ENCODE data around the gene AKAP6. TPM values are rescaled to one million over a fixed set of nuclear protein-coding genes. Genes with fewer than 3 reads are reported as not detected.
"Not testable (repeated sequence)": the region's sequence is repeated elsewhere in the genome, so short reads cannot be mapped to it uniquely, and the experiment has no call there.

AKAP6 gene
- total RNA-seq, 1 donor from 2014 or later: 4.7 TPM

DNA sequence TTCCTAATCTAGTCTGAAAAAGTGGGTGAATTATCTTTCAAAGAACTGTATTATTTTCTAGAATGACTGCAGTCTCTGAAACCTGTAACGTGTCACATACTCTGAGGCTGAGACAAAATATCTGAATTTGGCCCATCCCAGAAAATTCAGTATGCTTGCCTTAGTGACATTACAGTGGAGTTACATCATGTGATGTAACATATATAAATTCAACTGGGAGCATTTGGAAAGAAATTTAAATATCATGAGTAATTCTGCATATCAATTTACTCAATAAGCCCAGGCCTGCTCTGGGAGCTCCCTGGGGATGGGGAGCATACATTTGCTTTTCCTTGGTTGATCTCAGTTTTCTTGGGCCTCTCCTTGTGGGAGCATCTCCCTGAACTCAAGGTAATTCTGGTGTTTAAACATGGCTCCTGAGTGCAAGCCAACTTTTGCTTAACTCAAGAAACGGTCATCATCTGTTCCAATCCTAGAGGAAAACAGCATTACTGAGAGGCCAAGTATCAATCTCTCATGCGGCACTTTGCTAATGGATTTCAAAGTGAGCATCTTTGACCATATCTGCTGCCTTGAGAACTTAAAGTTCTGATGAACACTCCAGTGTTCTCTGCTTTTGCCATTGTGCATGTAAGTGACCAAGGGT is 54.4 kb downstream of the AKAP6 start:
- peaks cover 5% of the 10 kb centered on the region for H3K9me3 Mint-ChIP-seq
- H3K36me3 Mint-ChIP-seq: no peaks in the 10 kb centered on the region
- peaks cover 7% of the 10 kb centered on the region for H3K4me1 Mint-ChIP-seq (ENCODE audit: unreplicated experiment)
- H3K27ac Mint-ChIP-seq: no peak overlapping the region
- no peak overlapping the region for H3K4me3 Mint-ChIP-seq
- TF ChIP-seq, protein P1, sequence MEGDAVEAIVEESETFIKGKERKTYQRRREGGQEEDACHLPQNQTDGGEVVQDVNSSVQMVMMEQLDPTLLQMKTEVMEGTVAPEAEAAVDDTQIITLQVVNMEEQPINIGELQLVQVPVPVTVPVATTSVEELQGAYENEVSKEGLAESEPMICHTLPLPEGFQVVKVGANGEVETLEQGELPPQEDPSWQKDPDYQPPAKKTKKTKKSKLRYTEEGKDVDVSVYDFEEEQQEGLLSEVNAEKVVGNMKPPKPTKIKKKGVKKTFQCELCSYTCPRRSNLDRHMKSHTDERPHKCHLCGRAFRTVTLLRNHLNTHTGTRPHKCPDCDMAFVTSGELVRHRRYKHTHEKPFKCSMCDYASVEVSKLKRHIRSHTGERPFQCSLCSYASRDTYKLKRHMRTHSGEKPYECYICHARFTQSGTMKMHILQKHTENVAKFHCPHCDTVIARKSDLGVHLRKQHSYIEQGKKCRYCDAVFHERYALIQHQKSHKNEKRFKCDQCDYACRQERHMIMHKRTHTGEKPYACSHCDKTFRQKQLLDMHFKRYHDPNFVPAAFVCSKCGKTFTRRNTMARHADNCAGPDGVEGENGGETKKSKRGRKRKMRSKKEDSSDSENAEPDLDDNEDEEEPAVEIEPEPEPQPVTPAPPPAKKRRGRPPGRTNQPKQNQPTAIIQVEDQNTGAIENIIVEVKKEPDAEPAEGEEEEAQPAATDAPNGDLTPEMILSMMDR (conservative IDR thresholded peaks at IDR 0.05): no peak
- DNase-seq (ENCODE audit: extremely low spot score, unreplicated experiment): no peak
- no peaks in the 10 kb centered on the region for H3K27me3 Mint-ChIP-seq

DNA sequence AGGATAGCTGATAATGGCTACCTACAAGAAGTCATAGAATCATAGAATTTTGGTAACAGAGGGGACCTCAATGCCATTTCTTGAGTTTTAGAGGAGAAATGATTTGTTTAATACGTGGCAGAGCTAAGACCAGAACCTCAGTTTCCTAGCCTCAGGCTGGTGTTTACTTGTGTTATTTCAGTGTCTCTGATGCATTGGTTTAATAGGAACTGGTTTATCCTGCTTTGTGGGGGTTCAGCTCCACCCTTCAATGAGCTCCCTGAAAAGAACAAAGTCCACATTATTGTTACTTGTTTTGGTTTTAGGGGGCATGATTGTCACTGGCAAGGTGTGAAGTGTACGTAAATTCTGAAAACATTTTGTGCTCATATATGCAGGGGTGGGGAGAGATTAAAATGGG is 55.4 kb downstream of the AKAP6 start:
- H3K4me3 Mint-ChIP-seq: no peak overlapping the region
- no peaks in the 10 kb centered on the region for H3K27me3 Mint-ChIP-seq
- H3K9me3 Mint-ChIP-seq: peaks cover 5% of the 10 kb centered on the region
- no peak overlapping the region for H3K27ac Mint-ChIP-seq
- H3K36me3 Mint-ChIP-seq: no peaks in the 10 kb centered on the region
- peaks cover 5% of the 10 kb centered on the region for H3K4me1 Mint-ChIP-seq (ENCODE audit: unreplicated experiment)
- TF ChIP-seq, protein P1 (conservative IDR thresholded peaks at IDR 0.05): no peak
- DNase-seq (ENCODE audit: extremely low spot score, unreplicated experiment): no peak

DNA sequence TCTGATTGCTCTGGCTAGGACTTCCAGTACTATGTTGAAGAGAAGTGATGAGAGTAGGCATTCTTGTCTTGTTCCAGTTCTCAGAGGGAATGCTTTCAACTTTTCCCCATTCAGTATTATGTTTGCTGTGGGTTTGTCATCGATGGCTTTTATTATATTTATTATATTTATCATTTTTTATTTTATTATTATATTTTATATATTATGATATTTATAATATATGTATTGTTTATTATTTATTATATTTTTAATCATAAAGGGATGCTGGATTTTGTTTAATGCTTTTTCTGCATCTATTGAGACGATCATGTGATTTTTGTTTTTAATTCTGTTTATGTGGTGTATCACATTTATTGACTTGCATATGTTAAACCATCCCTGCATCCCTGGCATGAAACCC is 58.2 kb downstream of the AKAP6 start:
- H3K27ac Mint-ChIP-seq; H3K36me3 Mint-ChIP-seq; H3K4me3 Mint-ChIP-seq; DNase-seq (ENCODE audit: extremely low spot score, unreplicated experiment); H3K27me3 Mint-ChIP-seq; H3K9me3 Mint-ChIP-seq; H3K4me1 Mint-ChIP-seq (ENCODE audit: unreplicated experiment): not testable (repeated sequence)

DNA sequence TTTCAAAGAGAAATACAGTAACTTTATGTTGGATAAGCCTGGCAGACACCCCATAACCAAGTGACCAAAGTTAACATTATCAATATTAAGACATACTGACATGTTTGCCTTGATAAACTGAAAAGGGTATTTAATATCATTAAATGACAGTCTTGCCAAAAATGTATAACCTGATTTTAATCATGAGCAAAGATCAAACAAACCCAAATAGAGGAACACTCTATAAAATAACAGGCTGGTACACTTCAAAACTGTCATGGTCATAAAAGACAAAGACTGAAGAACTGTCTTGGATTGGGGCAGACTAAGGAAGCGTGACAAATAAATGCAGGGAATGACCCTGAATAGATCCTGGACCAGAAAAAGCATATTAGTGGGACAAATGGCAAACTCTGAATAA is 64.0 kb downstream of the AKAP6 start:
- Mint-ChIP-seq H3K9me3 (peaks cover 4% of the 10 kb centered on the region), H3K27ac (no peak overlapping the region), H3K27me3 (no peaks in the 10 kb centered on the region), H3K4me1 (ENCODE audit: unreplicated experiment) (peaks cover 7% of the 10 kb centered on the region), H3K36me3 (no peaks in the 10 kb centered on the region), H3K4me3 (no peak overlapping the region)
- TF ChIP-seq, protein P1 (conservative IDR thresholded peaks at IDR 0.05): no peak
- DNase-seq (ENCODE audit: extremely low spot score, unreplicated experiment): no peak

DNA sequence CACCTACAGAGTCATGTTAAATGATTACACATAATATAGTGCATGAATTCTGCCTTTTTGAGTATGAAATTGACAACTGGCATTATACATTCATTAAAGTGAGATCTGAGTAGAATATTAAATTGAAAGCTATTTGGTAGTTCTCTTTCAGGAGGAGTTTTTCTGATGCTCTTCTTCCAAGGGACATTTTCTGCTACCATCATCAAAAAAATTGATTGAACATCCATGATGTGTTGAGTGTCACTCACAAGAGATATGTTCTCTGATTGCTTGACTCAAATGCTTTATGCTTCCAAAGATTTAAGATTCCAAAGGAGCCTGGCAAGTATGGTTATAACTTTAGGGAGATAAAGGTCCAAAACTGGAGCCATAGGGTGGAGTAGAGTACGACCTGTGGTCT is 64.9 kb downstream of the AKAP6 start:
- peaks cover 8% of the 10 kb centered on the region for H3K4me1 Mint-ChIP-seq (ENCODE audit: unreplicated experiment)

DNA sequence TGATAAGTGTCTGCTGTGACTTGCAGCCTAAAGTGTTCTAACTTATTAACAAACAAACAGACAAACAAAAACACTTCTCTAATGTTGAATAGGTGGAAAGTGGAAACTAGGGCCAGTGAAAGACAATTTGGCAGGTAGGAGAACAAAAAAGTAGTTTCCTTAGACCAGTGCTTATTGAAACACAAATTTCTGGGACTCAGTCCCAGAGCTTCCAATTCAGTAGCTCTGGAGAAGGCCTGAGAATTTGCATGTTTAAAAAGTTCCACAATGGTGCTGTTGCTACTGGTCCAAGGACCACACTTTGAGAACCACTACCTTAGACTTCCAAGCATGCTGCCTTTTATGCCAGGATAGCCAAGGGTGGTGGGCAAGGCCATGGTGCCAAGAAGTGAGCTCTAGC is 67.8 kb downstream of the AKAP6 start:
- Mint-ChIP-seq H3K4me1 (ENCODE audit: unreplicated experiment) (peaks cover 8% of the 10 kb centered on the region), H3K27me3 (no peaks in the 10 kb centered on the region), H3K27ac (no peak overlapping the region), H3K36me3 (no peaks in the 10 kb centered on the region), H3K4me3 (no peak overlapping the region), H3K9me3 (no peaks in the 10 kb centered on the region)
- TF ChIP-seq, protein P1 (conservative IDR thresholded peaks at IDR 0.05): no peak
- DNase-seq (ENCODE audit: extremely low spot score, unreplicated experiment): no peak

More for the DNA sequence above, 64.9 kb downstream of the AKAP6 start:
- H3K4me3 Mint-ChIP-seq: no peak overlapping the region
- no peak overlapping the region for H3K27ac Mint-ChIP-seq
- TF ChIP-seq, protein P1 (conservative IDR thresholded peaks at IDR 0.05): no peak
- H3K27me3 Mint-ChIP-seq: no peaks in the 10 kb centered on the region
- H3K36me3 Mint-ChIP-seq: no peaks in the 10 kb centered on the region
- DNase-seq (ENCODE audit: extremely low spot score, unreplicated experiment): no peak
- no peaks in the 10 kb centered on the region for H3K9me3 Mint-ChIP-seq
